ENCODE measurements around the gene C3orf20. TPM values are rescaled to one million over a fixed set of nuclear protein-coding genes. Genes with fewer than 3 reads are reported as not detected.

Gene C3orf20
- total RNA-seq, 1 donor from 2014 or later = 0.25 TPM

- intact Hi-C loops (cut with micrococcal nuclease) = no loop called here
Observed at GRCh38 chr3:14698601-14699244, 23.8 kb downstream of the C3orf20 start.

- intact Hi-C loops (cut with micrococcal nuclease) = no loop called here
Observed at GRCh38 chr3:14699643-14700042, 24.7 kb downstream of the C3orf20 start.

GRCh38 chr3:14700891-14701290, 25.9 kb downstream of the C3orf20 start:
- intact Hi-C loops (cut with micrococcal nuclease) = no loop called here

GRCh38 chr3:14701676-14702075, 26.7 kb downstream of the C3orf20 start:
- intact Hi-C loops (cut with micrococcal nuclease) = no loop called here

GRCh38 chr3:14703128-14703750, 28.3 kb downstream of the C3orf20 start:
- intact Hi-C loops (cut with micrococcal nuclease) = no loop called here

GRCh38 chr3:14703791-14704190, 28.9 kb downstream of the C3orf20 start:
- intact Hi-C loops (cut with micrococcal nuclease) = no loop called here

GRCh38 chr3:14706096-14706495, 31.2 kb downstream of the C3orf20 start:
- intact Hi-C loops (cut with micrococcal nuclease) = no loop called here

GRCh38 chr3:14716591-14716990, 41.6 kb downstream of the C3orf20 start:
- intact Hi-C loops (cut with micrococcal nuclease) = no loop called here

GRCh38 chr3:14717307-14717706, 42.4 kb downstream of the C3orf20 start:
- intact Hi-C loops (cut with micrococcal nuclease) = no loop called here

GRCh38 chr3:14718539-14718938, 43.6 kb downstream of the C3orf20 start:
- intact Hi-C loops (cut with micrococcal nuclease) = no loop called here

GRCh38 chr3:14719006-14719405, 44.1 kb downstream of the C3orf20 start:
- intact Hi-C loops (cut with micrococcal nuclease) = no loop called here

GRCh38 chr3:14721126-14721864, 46.4 kb downstream of the C3orf20 start:
- intact Hi-C loops (cut with micrococcal nuclease) = no loop called here

- intact Hi-C loops (cut with micrococcal nuclease) = no loop called here
Observed at GRCh38 chr3:14725013-14725412, 50.1 kb downstream of the C3orf20 start.

- intact Hi-C loops (cut with micrococcal nuclease) = no loop called here
Observed at GRCh38 chr3:14725564-14726440, 50.9 kb downstream of the C3orf20 start.

- intact Hi-C loops (cut with micrococcal nuclease) = no loop called here
Observed at GRCh38 chr3:14726441-14726780, 51.5 kb downstream of the C3orf20 start.

GRCh38 chr3:14728113-14728512, 53.2 kb downstream of the C3orf20 start:
- intact Hi-C loops (cut with micrococcal nuclease) = no loop called here

GRCh38 chr3:14730703-14731382, 55.9 kb downstream of the C3orf20 start:
- intact Hi-C loops (cut with micrococcal nuclease) = no loop called here

- intact Hi-C loops (cut with micrococcal nuclease) = no loop called here
Observed at GRCh38 chr3:14740983-14741382, 66.0 kb downstream of the C3orf20 start.

- intact Hi-C loops (cut with micrococcal nuclease) = no loop called here
Observed at GRCh38 chr3:14741510-14741909, 66.6 kb downstream of the C3orf20 start.

GRCh38 chr3:14744556-14744955, 69.6 kb downstream of the C3orf20 start:
- intact Hi-C loops (cut with micrococcal nuclease) = no loop called here

GRCh38 chr3:14750650-14751049, 75.7 kb downstream of the C3orf20 start:
- intact Hi-C loops (cut with micrococcal nuclease) = no loop called here
